Lung (tissue), 12 donors: ENCODE results near the gene ZNF311. TPM values are rescaled to one million over a fixed set of nuclear protein-coding genes. Genes with fewer than 3 reads are reported as not detected.

Experiments
- ATAC-seq: fragments of 200-7000 bp; cut with Tn5 transposase; one replicate; pipeline ENCODE4 v1.9.1; 2020; ENCODE audit warnings: moderate number of reproducible peaks; ENCODE audit not compliant: insufficient read depth, low FRiP score
- DNase-seq, 3 donors: peaks; one replicate each; pipeline ENCODE4 v3.0.0-alpha.2; 2013 to 2017
- H3K27ac ChIP-seq, 2 donors: one replicate each; pipeline ENCODE4 v1.5.1; 2013; ENCODE audit warnings: mild to moderate bottlenecking in 2 of 2, moderate library complexity in 2 of 2, control low read depth in 1 of 2, inconsistent platforms in 1 of 2, low read depth in 1 of 2, low read length in 1 of 2
- H3K27me3 ChIP-seq, 3 donors: one replicate each; pipeline ENCODE4 v1.5.1; 2013; ENCODE audit warnings: low read length in 2 of 3; ENCODE audit not compliant: control insufficient read depth in 3 of 3, insufficient read depth in 3 of 3
- H3K36me3 ChIP-seq, 4 donors: one replicate each; pipeline ENCODE4 v1.5.1; 2013; ENCODE audit warnings: low read length in 4 of 4, mild to moderate bottlenecking in 1 of 4, moderate library complexity in 1 of 4; ENCODE audit not compliant: control insufficient read depth in 4 of 4, insufficient read depth in 4 of 4
- H3K4me1 ChIP-seq, 5 donors: one replicate each; pipeline ENCODE4 v1.5.1; 2013; ENCODE audit warnings: low read length in 5 of 5, mild to moderate bottlenecking in 2 of 5, moderate library complexity in 1 of 5; ENCODE audit not compliant: control insufficient read depth in 5 of 5, insufficient read depth in 5 of 5
- H3K4me3 ChIP-seq: one replicate; pipeline ENCODE4 v1.5.1; 2013; ENCODE audit warnings: mild to moderate bottlenecking, control low read depth, moderate library complexity
- H3K9ac ChIP-seq, 2 donors: one replicate each; pipeline ENCODE4 v1.5.1; 2013; ENCODE audit warnings: low read length in 2 of 2, control low read depth in 1 of 2; ENCODE audit not compliant: insufficient read depth in 1 of 2
- H3K9me3 ChIP-seq, 4 donors: one replicate each; pipeline ENCODE4 v1.5.1; 2013; ENCODE audit warnings: low read length in 3 of 4, mild to moderate bottlenecking in 1 of 4, moderate library complexity in 1 of 4; ENCODE audit not compliant: control insufficient read depth in 4 of 4, insufficient read depth in 3 of 4
- WGBS, 2 donors: extraction: QIAGEN DNeasy Blood & Tissue Kit; methylation state at CpG; one replicate each; pipeline ENCODE4 v1.1.7; 2013; 5-methylcytosine and 5-hydroxymethylcytosine counted together
- polyA plus RNA-seq, 2 donors: library from polyadenylated mRNA; stranded (reverse); fragments of 200-250 nt; gene quantifications; one replicate each; pipeline ENCODE4 v1.2.1, GENCODE V29; 2013
- total RNA-seq, 2 donors: library from RNA; depleted of rRNA in 1 of 2; stranded (reverse); fragments of >200 nt in 1 of 2; gene quantifications; one replicate each; pipeline ENCODE4 v1.2.1, GENCODE V29; 2014 to 2021
- TF ChIP-seq, protein P1 (sequence below): IDR thresholded peaks from 2 replicates; pipeline ENCODE4 v1.5.1; 2012; ENCODE audit warnings: mild to moderate bottlenecking; ENCODE audit errors: control extremely low read depth, extremely low read depth
- donor health status: control.
- donor health status: control.
- donor health status: Bipolar disorder and iron deficiency.
- donor health status: healthy.
- donor health status: DM: yes; HTN: yes; CAD: no.

The ZNF311 gene
- total and polyA plus RNA-seq, 4 donors: 0.42 to 3.1 (median 1.4) TPM

- no peaks in the 10 kb centered on the region for H3K9me3 ChIP-seq
- DNase-seq (peak in 1 of 3 donors; percentile 10), ATAC-seq (no peak)
- TF ChIP-seq, protein P1, sequence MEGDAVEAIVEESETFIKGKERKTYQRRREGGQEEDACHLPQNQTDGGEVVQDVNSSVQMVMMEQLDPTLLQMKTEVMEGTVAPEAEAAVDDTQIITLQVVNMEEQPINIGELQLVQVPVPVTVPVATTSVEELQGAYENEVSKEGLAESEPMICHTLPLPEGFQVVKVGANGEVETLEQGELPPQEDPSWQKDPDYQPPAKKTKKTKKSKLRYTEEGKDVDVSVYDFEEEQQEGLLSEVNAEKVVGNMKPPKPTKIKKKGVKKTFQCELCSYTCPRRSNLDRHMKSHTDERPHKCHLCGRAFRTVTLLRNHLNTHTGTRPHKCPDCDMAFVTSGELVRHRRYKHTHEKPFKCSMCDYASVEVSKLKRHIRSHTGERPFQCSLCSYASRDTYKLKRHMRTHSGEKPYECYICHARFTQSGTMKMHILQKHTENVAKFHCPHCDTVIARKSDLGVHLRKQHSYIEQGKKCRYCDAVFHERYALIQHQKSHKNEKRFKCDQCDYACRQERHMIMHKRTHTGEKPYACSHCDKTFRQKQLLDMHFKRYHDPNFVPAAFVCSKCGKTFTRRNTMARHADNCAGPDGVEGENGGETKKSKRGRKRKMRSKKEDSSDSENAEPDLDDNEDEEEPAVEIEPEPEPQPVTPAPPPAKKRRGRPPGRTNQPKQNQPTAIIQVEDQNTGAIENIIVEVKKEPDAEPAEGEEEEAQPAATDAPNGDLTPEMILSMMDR: no peak
- 36 to 55% methylated on average over 1 of the region's 1 CpG for WGBS, 2 donors
- no peaks in the 10 kb centered on the region for H3K36me3 ChIP-seq
- peaks cover 0 to 22% (median 11%) of the 10 kb centered on the region in 3 donors for H3K27me3 ChIP-seq
- H3K4me3 ChIP-seq: no peak overlapping the region
- H3K27ac ChIP-seq: no peak overlapping the region
- peaks cover 0 to 7% (median 0%) of the 10 kb centered on the region in 5 donors for H3K4me1 ChIP-seq
- H3K9ac ChIP-seq: no peak overlapping the region
Measured at GRCh38 chr6:29009358-29009757, 4.2 kb upstream of the ZNF311 start.

DNA sequence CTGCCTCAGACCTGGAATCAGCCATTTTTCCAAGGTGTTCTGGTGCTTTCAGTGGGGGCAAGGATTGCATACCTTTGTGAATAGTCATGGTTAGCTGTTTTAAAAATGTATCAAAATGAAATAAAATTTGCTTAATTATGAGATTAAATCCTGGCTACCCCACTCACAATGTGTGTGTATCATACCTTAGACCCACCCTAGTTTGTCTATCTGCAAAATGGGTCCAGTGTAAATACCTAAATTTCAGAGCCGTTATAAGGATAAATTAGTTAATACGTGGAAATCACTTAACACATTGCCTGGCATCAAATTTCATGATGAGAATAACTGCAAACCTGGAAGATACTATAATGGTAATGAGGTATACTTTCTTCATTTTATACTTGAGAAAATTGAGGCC lies 3.0 kb upstream of the ZNF311 start:
- Histone ChIP-seq H3K9ac (no peak overlapping the region), H3K9me3 (no peaks in the 10 kb centered on the region), H3K36me3 (no peaks in the 10 kb centered on the region), H3K4me1 (peaks cover 0 to 7% (median 0%) of the 10 kb centered on the region in 5 donors), H3K27ac (no peak overlapping the region), H3K27me3 (peaks cover 0 to 13% (median 7%) of the 10 kb centered on the region in 3 donors), H3K4me3 (no peak overlapping the region)
- DNase-seq (no peak), ATAC-seq (no peak)
- WGBS, 2 donors: 83 to 92% methylated on average over 2 of the region's 2 CpGs
- TF ChIP-seq, protein P1: no peak

DNA sequence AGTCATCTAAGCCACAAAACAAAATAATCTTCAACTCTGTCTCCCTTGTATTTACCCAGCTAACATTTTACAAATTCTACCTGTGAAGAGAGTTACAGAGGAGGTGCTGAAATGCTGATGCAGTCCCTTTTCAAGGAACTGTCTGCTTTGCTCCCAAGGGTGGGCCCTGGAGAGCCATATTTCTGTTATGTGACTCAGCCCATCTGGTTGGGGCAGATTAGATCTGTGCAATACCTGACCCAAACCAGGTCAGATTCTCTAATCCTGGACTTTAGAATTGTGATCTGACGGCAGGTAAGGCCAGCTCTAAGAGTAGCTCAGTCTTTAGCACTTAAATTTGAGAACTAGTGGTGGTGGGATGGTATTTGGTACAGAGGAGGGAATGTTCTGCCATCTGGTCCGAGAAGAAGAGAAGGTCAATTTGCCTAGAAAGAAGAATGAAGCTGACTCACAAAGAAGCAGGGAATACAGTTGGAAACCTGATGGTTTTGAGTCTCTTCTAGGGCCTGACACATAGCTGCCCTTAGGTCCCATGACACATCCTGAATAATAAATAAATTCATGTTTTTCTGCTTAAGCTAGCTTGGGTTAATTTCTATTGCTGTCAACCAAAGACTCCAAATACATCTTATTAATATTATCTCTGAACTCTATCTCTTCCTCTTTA lies 8.1 kb downstream of the ZNF311 start:
- no peaks in the 10 kb centered on the region for H3K27me3 ChIP-seq
- no peak overlapping the region for H3K27ac ChIP-seq
- no peak overlapping the region for H3K9ac ChIP-seq
- H3K36me3 ChIP-seq: peaks cover 0 to 5% (median 0%) of the 10 kb centered on the region in 4 donors
- 84 to 95% methylated on average over 2 of the region's 2 CpGs for WGBS, 2 donors
- H3K9me3 ChIP-seq: peaks cover 0 to 10% (median 2%) of the 10 kb centered on the region in 4 donors
- TF ChIP-seq, protein P1: no peak
- H3K4me1 ChIP-seq: no peaks in the 10 kb centered on the region
- DNase-seq (no peak), ATAC-seq (no peak)
- no peak overlapping the region for H3K4me3 ChIP-seq
